AG08395 (cell line): ENCODE results near the gene GLTP.
"Not testable (repeated sequence)": the region's sequence is repeated elsewhere in the genome, so short reads cannot be mapped to it uniquely, and the experiment has no call there.

ENCODE experiments used
- DNase-seq: peaks from one replicate; pipeline ENCODE4 v3.0.0; 2012; ENCODE audit warnings: mixed read lengths, low spot score

GLTP gene

GRCh38 chr12:109880043-109880931 lies at the start of gene GLTP:
Gene GLTP, minus strand, starts transcription at chr12:109880541. Its CDS starts 167 bp downstream, at chr12:109880374.
- DNase-seq, result peak; percentile 96

- DNase-seq, result not testable (repeated sequence)
These were observed 49.0 kb upstream of the GLTP start for GRCh38 chr12:109929326-109929725.

GRCh38 chr12:109928058-109928656 lies 47.8 kb upstream of the GLTP start:
- DNase-seq, result no peak

- peak; percentile 78 for DNase-seq
These were observed 47.3 kb upstream of the GLTP start for GRCh38 chr12:109927622-109928021.

GRCh38 chr12:109926488-109927210 lies 46.3 kb upstream of the GLTP start:
- DNase-seq, result no peak

- DNase-seq, result no peak
These were observed 45.7 kb upstream of the GLTP start for GRCh38 chr12:109926016-109926415.

- no peak for DNase-seq
These were observed 45.0 kb upstream of the GLTP start for GRCh38 chr12:109925185-109925840.

GRCh38 chr12:109923481-109924245 lies 43.3 kb upstream of the GLTP start:
- DNase-seq, result no peak

GRCh38 chr12:109923038-109923437 lies 42.7 kb upstream of the GLTP start:
- DNase-seq, result no peak

GRCh38 chr12:109921982-109922381 lies 41.6 kb upstream of the GLTP start:
- no peak for DNase-seq

- peak; percentile 60 for DNase-seq
These were observed 40.0 kb upstream of the GLTP start for GRCh38 chr12:109920261-109920780.

- DNase-seq, result no peak
These were observed 39.1 kb upstream of the GLTP start for GRCh38 chr12:109919456-109919855.

- no peak for DNase-seq
These were observed 35.7 kb upstream of the GLTP start for GRCh38 chr12:109916045-109916444.

GRCh38 chr12:109915171-109916040 lies 35.1 kb upstream of the GLTP start:
- no peak for DNase-seq

GRCh38 chr12:109914461-109914860 lies 34.1 kb upstream of the GLTP start:
- DNase-seq, result no peak

- DNase-seq, result no peak
These were observed 32.5 kb upstream of the GLTP start for GRCh38 chr12:109912855-109913321.

GRCh38 chr12:109910969-109911348 lies 30.6 kb upstream of the GLTP start:
- peak; percentile 45 for DNase-seq

- DNase-seq, result no peak
These were observed 30.1 kb upstream of the GLTP start for GRCh38 chr12:109910254-109910968.

- DNase-seq, result no peak
These were observed 25.0 kb upstream of the GLTP start for GRCh38 chr12:109905301-109905700.
